Fibroblast of lung (primary cell): ENCODE data around the gene PCGF3.

Experiments
- CTCF ChIP-seq, 2 donors: IDR thresholded peaks in 1 of 2; conservative IDR thresholded peaks in 1 of 2; 1 replicate in 1 of 2; 2 replicates in 1 of 2; pipeline ENCODE4 v1.5.1; 2011 to 2012; ENCODE audit warnings: low read length in 2 of 2, control low read depth in 1 of 2, inconsistent platforms in 1 of 2, low read depth in 1 of 2, mild to moderate bottlenecking in 1 of 2
- EZH2 ChIP-seq: IDR thresholded peaks from 2 replicates; pipeline ENCODE4 v1.5.1; 2012; ENCODE audit warnings: low read length, control low read depth, mild to moderate bottlenecking; ENCODE audit errors: missing control alignments

DNA sequence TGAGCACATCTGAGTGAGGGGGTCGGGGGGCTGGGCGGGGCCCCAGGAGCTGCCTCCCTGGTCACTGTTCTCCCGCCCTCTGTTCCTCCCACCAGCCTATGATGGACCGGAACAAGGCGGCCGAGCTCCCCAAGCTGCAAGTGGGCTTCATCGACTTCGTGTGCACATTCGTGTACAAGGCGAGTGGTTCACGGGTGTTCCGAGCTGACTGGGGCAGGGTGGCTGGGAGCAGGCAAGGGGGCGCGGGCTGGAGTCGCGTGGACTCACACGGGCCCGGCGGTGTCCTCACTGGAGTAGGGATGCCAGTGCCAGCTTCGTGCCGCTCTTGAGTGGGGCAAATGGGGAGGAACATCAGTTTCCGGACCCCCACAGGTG lies 39.2 kb upstream of the PCGF3 start:
- TF ChIP-seq CTCF (conservative IDR thresholded peaks at IDR 0.05 in 1 of 2, IDR thresholded peaks at IDR 0.05 in 1 of 2; ENCODE audit: low read depth in 1 of 2, low read length in 2 of 2), result no peak
- no peak for TF ChIP-seq EZH2
